Stimulated activated CD4-positive, alpha-beta T cell treated with anti-CD3 and anti-CD28 coated beads, TNF-alpha, amount 100 ng/mL, for 24 hours (primary cell): ENCODE results near the gene SCYGR8.
A peak's percentile ranks its signal among the peaks of the same experiment; 100 is the strongest.
"Not testable (repeated sequence)": the region's sequence is repeated elsewhere in the genome, so short reads cannot be mapped to it uniquely, and the experiment has no call there.

ENCODE experiments used
- DNase-seq, 3 experiments: peaks; one replicate each; pipeline ENCODE4 v3.0.0-alpha.2; 2020; ENCODE audit warnings: low read depth in 3 of 3

Gene SCYGR8

GRCh38 chr2:227745594-227745993 is at the start of gene SCYGR8:
SCYGR8 (plus strand) TSS chr2:227745894; CDS start chr2:227745894, 0 bp downstream.
- DNase-seq = no peak

GRCh38 chr2:227696990-227697679 is 48.6 kb upstream of the SCYGR8 start:
- no peak for DNase-seq

GRCh38 chr2:227701556-227701955 is 44.1 kb upstream of the SCYGR8 start:
- DNase-seq = no peak

GRCh38 chr2:227703280-227703732 is 42.4 kb upstream of the SCYGR8 start:
- no peak for DNase-seq

- DNase-seq = no peak
Observed at GRCh38 chr2:227703961-227704360, 41.7 kb upstream of the SCYGR8 start.

GRCh38 chr2:227706859-227707258 is 38.8 kb upstream of the SCYGR8 start:
- no peak for DNase-seq

GRCh38 chr2:227707390-227707789 is 38.3 kb upstream of the SCYGR8 start:
- DNase-seq = no peak

- DNase-seq = no peak
Observed at GRCh38 chr2:227710986-227711385, 34.7 kb upstream of the SCYGR8 start.

GRCh38 chr2:227713291-227713690 is 32.4 kb upstream of the SCYGR8 start:
- DNase-seq = no peak

GRCh38 chr2:227716501-227716900 is 29.2 kb upstream of the SCYGR8 start:
- no peak for DNase-seq

GRCh38 chr2:227717687-227718567 is 27.8 kb upstream of the SCYGR8 start, which contains the start of gene SLC19A3:
SLC19A3 (minus strand) TSS chr2:227718028; CDS start chr2:227702318, 15,710 bp downstream.
- DNase-seq = peak in 1 of 3 experiments; percentile 4

- DNase-seq = no peak
Observed at GRCh38 chr2:227719641-227720040, 26.1 kb upstream of the SCYGR8 start.

GRCh38 chr2:227720680-227721079 is 25.0 kb upstream of the SCYGR8 start:
- no peak for DNase-seq

GRCh38 chr2:227722821-227723220 is 22.9 kb upstream of the SCYGR8 start:
- DNase-seq = not testable (repeated sequence)

- DNase-seq = no peak
Observed at GRCh38 chr2:227724394-227725039, 21.2 kb upstream of the SCYGR8 start, which contains the start of gene SCYGR6. SCYGR6 (minus strand) TSS chr2:227724757; CDS start chr2:227724757, 0 bp downstream.

GRCh38 chr2:227728035-227728434 is 17.7 kb upstream of the SCYGR8 start, which contains the start of gene SCYGR7:
SCYGR7 (plus strand) TSS chr2:227728335; CDS start chr2:227728335, 0 bp downstream.
- DNase-seq = no peak

GRCh38 chr2:227739351-227739750 is 6.3 kb upstream of the SCYGR8 start:
- DNase-seq = no peak

- DNase-seq = not testable (repeated sequence)
Observed at GRCh38 chr2:227740705-227741104, 5.0 kb upstream of the SCYGR8 start.

- DNase-seq = no peak
Observed at GRCh38 chr2:227748079-227748478, 2.4 kb downstream of the SCYGR8 start.

GRCh38 chr2:227756261-227756660 is 10.6 kb downstream of the SCYGR8 start:
- DNase-seq = not testable (repeated sequence)

GRCh38 chr2:227759411-227760118 is 13.9 kb downstream of the SCYGR8 start:
- DNase-seq = no peak
